H9 (cell line): Measurements from ENCODE around the gene C1orf52. TPM values are rescaled to one million over a fixed set of nuclear protein-coding genes. Genes with fewer than 3 reads are reported as not detected.

ENCODE experiments used
- DNase-seq: peaks from one replicate; pipeline ENCODE4 v3.0.0-alpha.2; 2017
- H2AFZ ChIP-seq: one replicate; pipeline ENCODE4 v1.6.1; 2013; ENCODE audit warnings: mild to moderate bottlenecking, low read length, control low read depth, moderate library complexity
- H2AK5ac ChIP-seq: 2 replicates; pipeline ENCODE4 v1.6.1; 2013; ENCODE audit warnings: low read length, control low read depth, mixed read lengths; ENCODE audit not compliant: insufficient read length
- H2BK120ac ChIP-seq: one replicate; pipeline ENCODE4 v1.6.1; 2013; ENCODE audit warnings: low read depth, mild to moderate bottlenecking, low read length, control low read depth, inconsistent platforms; ENCODE audit not compliant: poor library complexity, severe bottlenecking
- H2BK12ac ChIP-seq: 2 replicates; pipeline ENCODE4 v1.6.1; 2013; ENCODE audit warnings: low read length, control low read depth, mixed read lengths, low read depth; ENCODE audit not compliant: insufficient read length
- H2BK15ac ChIP-seq: 2 replicates; pipeline ENCODE4 v1.6.1; 2013; ENCODE audit warnings: low read depth, low read length, control low read depth
- H2BK20ac ChIP-seq: one replicate; pipeline ENCODE4 v1.6.1; 2013; ENCODE audit warnings: low read depth, mild to moderate bottlenecking, low read length, control low read depth, inconsistent platforms; ENCODE audit not compliant: poor library complexity, severe bottlenecking
- H2BK5ac ChIP-seq: 2 replicates; pipeline ENCODE4 v1.6.1; 2013; ENCODE audit warnings: low read length, control low read depth, mixed read lengths; ENCODE audit not compliant: insufficient read length
- H3K14ac ChIP-seq: 2 replicates; pipeline ENCODE4 v1.6.1; 2013; ENCODE audit warnings: low read length, control low read depth; ENCODE audit not compliant: insufficient read depth
- H3K18ac ChIP-seq: 2 replicates; pipeline ENCODE4 v1.6.1; 2013; ENCODE audit warnings: low read depth, mild to moderate bottlenecking, mixed read lengths, low read length, control low read depth; ENCODE audit not compliant: insufficient read length
- H3K23ac ChIP-seq: 2 replicates; pipeline ENCODE4 v1.6.1; 2013; ENCODE audit warnings: low read length, control low read depth, mixed read lengths, low read depth; ENCODE audit not compliant: insufficient read length
- H3K23me2 ChIP-seq: 2 replicates; pipeline ENCODE4 v1.6.1; 2013; ENCODE audit warnings: low read depth, mild to moderate bottlenecking, mixed read lengths, low read length, control low read depth; ENCODE audit not compliant: insufficient read length, poor library complexity, severe bottlenecking
- H3K27ac ChIP-seq: 2 replicates; pipeline ENCODE4 v1.5.1; 2013; ENCODE audit warnings: low read length, control low read depth, mixed read lengths, low read depth; ENCODE audit not compliant: insufficient read length
- H3K27me3 ChIP-seq: 2 replicates; pipeline ENCODE4 v1.6.1; 2013; ENCODE audit warnings: low read length, control low read depth, inconsistent platforms; ENCODE audit not compliant: insufficient read depth
- H3K4ac ChIP-seq: 2 replicates; pipeline ENCODE4 v1.6.1; 2013; ENCODE audit warnings: low read depth, mild to moderate bottlenecking, control low read depth, inconsistent platforms, low read length, moderate library complexity
- H3K4me1 ChIP-seq: 2 replicates; pipeline ENCODE4 v1.6.1; 2013; ENCODE audit warnings: low read length, control low read depth, inconsistent platforms; ENCODE audit not compliant: insufficient read depth
- H3K4me2 ChIP-seq: 2 replicates; pipeline ENCODE4 v1.6.1; 2013; ENCODE audit warnings: low read length, control low read depth, mixed read lengths; ENCODE audit not compliant: insufficient read length, insufficient read depth
- H3K56ac ChIP-seq: 2 replicates; pipeline ENCODE4 v1.6.1; 2013; ENCODE audit warnings: low read depth, mild to moderate bottlenecking, mixed read lengths, low read length, control low read depth; ENCODE audit not compliant: insufficient read length
- H3K79me1 ChIP-seq: 2 replicates; pipeline ENCODE4 v1.6.1; 2013; ENCODE audit warnings: low read depth, mild to moderate bottlenecking, moderate library complexity, low read length, control low read depth, inconsistent platforms; ENCODE audit not compliant: insufficient read depth, poor library complexity, severe bottlenecking
- H3K79me2 ChIP-seq: 2 replicates; pipeline ENCODE4 v1.6.1; 2013; ENCODE audit warnings: low read length, control low read depth, inconsistent platforms; ENCODE audit not compliant: insufficient read depth
- H3K9ac ChIP-seq: 2 replicates; pipeline ENCODE4 v1.6.1; 2013; ENCODE audit warnings: low read length, control low read depth, mixed read lengths; ENCODE audit not compliant: insufficient read length; ENCODE audit errors: extremely low read depth
- H3K9me3 ChIP-seq: one replicate; pipeline ENCODE4 v1.6.1; 2013; ENCODE audit warnings: low read depth, low read length, inconsistent platforms; ENCODE audit not compliant: control insufficient read depth
- H3T11ph ChIP-seq: one replicate; pipeline ENCODE4 v1.6.1; 2013; ENCODE audit warnings: mild to moderate bottlenecking, low read length, control low read depth, inconsistent platforms
- H4K20me1 ChIP-seq: one replicate; pipeline ENCODE4 v1.6.1; 2013; ENCODE audit not compliant: control insufficient read depth, insufficient read length, insufficient read depth
- H4K5ac ChIP-seq: 2 replicates; pipeline ENCODE4 v1.6.1; 2013; ENCODE audit warnings: low read depth, mild to moderate bottlenecking, mixed read lengths, low read length, control low read depth; ENCODE audit not compliant: insufficient read length
- H4K8ac ChIP-seq: replicated peaks from 2 replicates; pipeline ENCODE4 v1.6.1; 2013; ENCODE audit warnings: low read length, control low read depth, mixed read lengths, low read depth; ENCODE audit not compliant: insufficient read length
- H4K91ac ChIP-seq: 2 replicates; pipeline ENCODE4 v1.6.1; 2013; ENCODE audit warnings: low read depth, mild to moderate bottlenecking, moderate library complexity, mixed read lengths, low read length, control low read depth; ENCODE audit not compliant: insufficient read length
- H3K27ac Mint-ChIP-seq, 3 experiments: 2 replicates in 2 of 3; 3 replicates in 1 of 3; pipeline ENCODE4 v1.8.0; 2020 to 2021; ENCODE audit warnings: mixed read lengths in 3 of 3, mild to moderate bottlenecking in 1 of 3, moderate library complexity in 1 of 3
- H3K27me3 Mint-ChIP-seq: 2 replicates; pipeline ENCODE4 v1.8.0; 2021; ENCODE audit warnings: low read depth, mild to moderate bottlenecking, moderate library complexity, mixed read lengths
- H3K36me3 Mint-ChIP-seq, 3 experiments: 2 replicates in 2 of 3; 3 replicates in 1 of 3; pipeline ENCODE4 v1.8.0; 2020 to 2021; ENCODE audit warnings: low read depth in 3 of 3, mixed read lengths in 3 of 3; ENCODE audit not compliant: insufficient read depth in 1 of 3
- H3K4me1 Mint-ChIP-seq, 2 experiments: 2 replicates each; pipeline ENCODE4 v1.8.0; 2020; ENCODE audit warnings: mixed read lengths in 2 of 2
- H3K4me3 Mint-ChIP-seq, 2 experiments: 2 replicates in 1 of 2; 3 replicates in 1 of 2; pipeline ENCODE4 v1.8.0; 2020 to 2021; ENCODE audit warnings: mild to moderate bottlenecking in 2 of 2, mixed read lengths in 2 of 2, moderate library complexity in 1 of 2
- H3K9me3 Mint-ChIP-seq, 2 experiments: 2 replicates in 1 of 2; 3 replicates in 1 of 2; pipeline ENCODE4 v1.8.0; 2020; ENCODE audit warnings: mild to moderate bottlenecking in 2 of 2, mixed read lengths in 2 of 2, moderate library complexity in 1 of 2
- WGBS: extraction: QIAGEN DNeasy Blood & Tissue Kit; methylation state at CpG from one replicate; pipeline ENCODE4 v1.1.7; 2013; ENCODE audit warnings: missing lambda C conversion rate, low lambda C conversion rate, mixed read lengths; ENCODE audit not compliant: insufficient read length; ENCODE audit errors: extremely low coverage; 5-methylcytosine and 5-hydroxymethylcytosine counted together
- total RNA-seq: library from RNA; stranded (reverse); gene quantifications from 2 replicates; pipeline ENCODE4 v1.2.1, GENCODE V29; 2021
- TF ChIP-seq, protein P1 (sequence below): fragments of 200-600 bp; sonication (generic); conservative IDR thresholded peaks from 3 replicates; pipeline ENCODE4 v1.8.0; 2021; ENCODE audit warnings: antibody characterized with exemption, mild to moderate bottlenecking

C1orf52 gene
- total RNA-seq, 1 experiment from 2014 or later, result 45.1 TPM

DNA sequence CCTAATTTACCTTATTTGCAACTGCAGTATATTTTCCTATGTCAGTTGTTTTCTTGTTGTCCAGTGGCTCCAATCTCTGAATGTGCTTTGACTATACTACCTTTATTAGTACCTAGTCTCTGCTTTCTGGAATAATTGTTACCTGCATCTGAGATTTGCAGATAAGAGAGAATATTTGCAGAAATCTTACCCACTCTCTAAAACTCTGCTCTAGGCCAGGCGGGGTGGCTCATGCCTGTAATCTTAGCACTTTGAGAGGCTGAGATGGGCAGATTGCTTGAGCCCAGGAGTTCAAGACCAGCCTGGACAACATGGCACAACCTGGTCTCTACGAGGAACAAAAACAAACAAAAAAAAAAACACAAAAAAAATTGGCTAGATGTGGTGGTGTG, 56.6 kb downstream of the C1orf52 start:
- H3K4ac ChIP-seq, result no peak overlapping the region
- no peak overlapping the region for H4K8ac ChIP-seq
- H4K91ac ChIP-seq, result no peak overlapping the region
- WGBS, result no CpG with 5 or more reads among the region's 2 CpGs
- H3K4me3 Mint-ChIP-seq, result peak overlapping the region; percentile 4 to 24; a peak in 1 of 5 replicates
- no peak overlapping the region for H2BK15ac ChIP-seq
- H2BK12ac ChIP-seq, result no peak overlapping the region
- peaks cover 3% of the 10 kb centered on the region; the same call in 1 of the 2 replicates for H3K79me2 ChIP-seq
- no peak overlapping the region for H3K4me2 ChIP-seq
- H2AFZ ChIP-seq, result no peak overlapping the region
- no peak overlapping the region for H2BK5ac ChIP-seq
- peaks cover 49 to 50% of the 10 kb centered on the region in 2 experiments for H3K4me1 Mint-ChIP-seq
- H3K27ac Mint-ChIP-seq, result 0 out of 7 replicates have a peak overlapping the region, but pooled peaks of 1 of the 3 experiments have one; percentile 59
- H3K27ac ChIP-seq, result no peak overlapping the region
- no peak overlapping the region for H3K14ac ChIP-seq
- no peaks in the 10 kb centered on the region for H3K27me3 ChIP-seq
- no peak overlapping the region for H2BK120ac ChIP-seq
- TF ChIP-seq, protein P1, sequence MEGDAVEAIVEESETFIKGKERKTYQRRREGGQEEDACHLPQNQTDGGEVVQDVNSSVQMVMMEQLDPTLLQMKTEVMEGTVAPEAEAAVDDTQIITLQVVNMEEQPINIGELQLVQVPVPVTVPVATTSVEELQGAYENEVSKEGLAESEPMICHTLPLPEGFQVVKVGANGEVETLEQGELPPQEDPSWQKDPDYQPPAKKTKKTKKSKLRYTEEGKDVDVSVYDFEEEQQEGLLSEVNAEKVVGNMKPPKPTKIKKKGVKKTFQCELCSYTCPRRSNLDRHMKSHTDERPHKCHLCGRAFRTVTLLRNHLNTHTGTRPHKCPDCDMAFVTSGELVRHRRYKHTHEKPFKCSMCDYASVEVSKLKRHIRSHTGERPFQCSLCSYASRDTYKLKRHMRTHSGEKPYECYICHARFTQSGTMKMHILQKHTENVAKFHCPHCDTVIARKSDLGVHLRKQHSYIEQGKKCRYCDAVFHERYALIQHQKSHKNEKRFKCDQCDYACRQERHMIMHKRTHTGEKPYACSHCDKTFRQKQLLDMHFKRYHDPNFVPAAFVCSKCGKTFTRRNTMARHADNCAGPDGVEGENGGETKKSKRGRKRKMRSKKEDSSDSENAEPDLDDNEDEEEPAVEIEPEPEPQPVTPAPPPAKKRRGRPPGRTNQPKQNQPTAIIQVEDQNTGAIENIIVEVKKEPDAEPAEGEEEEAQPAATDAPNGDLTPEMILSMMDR, result no peak
- H3K23ac ChIP-seq, result no peak overlapping the region
- no peaks in the 10 kb centered on the region; the same call in 1 of the 2 replicates for H3K4me1 ChIP-seq
- no peak overlapping the region for H3K18ac ChIP-seq
- no peak overlapping the region for H4K5ac ChIP-seq
- H3K79me1 ChIP-seq, result no peaks in the 10 kb centered on the region
- H3K9me3 Mint-ChIP-seq, result no peaks in the 10 kb centered on the region
- no peak for DNase-seq
- H3K36me3 Mint-ChIP-seq, result peaks cover 0 to 2% (median under 1%) of the 10 kb centered on the region in 3 experiments; a peak in 3 of 7 replicates
- no peaks in the 10 kb centered on the region for H3K27me3 Mint-ChIP-seq
- no peak overlapping the region for H2BK20ac ChIP-seq
- H2AK5ac ChIP-seq, result no peak overlapping the region
- peaks cover 5% of the 10 kb centered on the region for H3K23me2 ChIP-seq
- H3T11ph ChIP-seq, result no peak overlapping the region
- no peaks in the 10 kb centered on the region for H4K20me1 ChIP-seq
- H3K56ac ChIP-seq, result no peak overlapping the region
- H3K9me3 ChIP-seq, result no peaks in the 10 kb centered on the region
- H3K9ac ChIP-seq, result no peak overlapping the region
